ENCODE data around the gene C1QTNF6. TPM values are rescaled to one million over a fixed set of nuclear protein-coding genes. Genes with fewer than 3 reads are reported as not detected.

C1QTNF6 gene
- total RNA-seq, 1 donor = 4.6 TPM

DNA sequence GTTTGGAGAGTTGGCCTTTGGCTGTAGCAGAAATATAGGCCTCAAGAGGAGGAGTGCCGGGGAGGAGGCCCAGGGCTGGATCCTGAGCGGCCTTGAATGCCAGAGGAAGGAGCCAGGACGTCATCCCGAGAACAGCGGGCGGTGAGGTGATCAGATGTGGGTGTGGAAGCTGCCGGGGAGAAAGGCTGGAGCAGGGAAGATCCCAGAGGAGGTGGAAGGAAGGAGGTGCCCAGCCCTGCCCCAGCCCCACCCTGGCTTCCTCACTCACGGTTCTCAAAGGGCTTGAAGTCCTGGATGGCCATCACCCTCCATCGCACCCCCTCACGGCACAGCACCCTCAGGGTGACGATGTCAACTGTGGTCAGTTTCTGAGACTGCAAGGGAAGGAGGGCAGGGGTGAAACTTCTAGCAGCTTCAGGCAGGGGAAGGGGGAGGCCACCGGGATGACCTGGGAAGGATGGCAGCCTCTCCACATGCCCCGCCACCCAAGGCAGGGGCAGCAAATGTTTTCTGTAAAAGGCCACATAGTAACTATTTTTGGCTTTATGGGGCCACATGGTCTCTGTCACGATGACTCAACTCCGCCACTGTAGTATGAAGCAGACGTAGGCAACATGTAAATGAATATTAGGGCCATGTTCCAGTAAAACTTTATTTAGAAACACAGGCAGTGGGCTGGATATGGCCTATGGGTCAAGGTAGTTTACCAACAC lies 49.0 kb downstream of the C1QTNF6 start:
- no peak overlapping the region for H3K4me3 ChIP-seq (ENCODE audit: low read depth, low read length)
- DNase-seq (ENCODE audit: low read depth) = no peak
- TF ChIP-seq, protein P1, sequence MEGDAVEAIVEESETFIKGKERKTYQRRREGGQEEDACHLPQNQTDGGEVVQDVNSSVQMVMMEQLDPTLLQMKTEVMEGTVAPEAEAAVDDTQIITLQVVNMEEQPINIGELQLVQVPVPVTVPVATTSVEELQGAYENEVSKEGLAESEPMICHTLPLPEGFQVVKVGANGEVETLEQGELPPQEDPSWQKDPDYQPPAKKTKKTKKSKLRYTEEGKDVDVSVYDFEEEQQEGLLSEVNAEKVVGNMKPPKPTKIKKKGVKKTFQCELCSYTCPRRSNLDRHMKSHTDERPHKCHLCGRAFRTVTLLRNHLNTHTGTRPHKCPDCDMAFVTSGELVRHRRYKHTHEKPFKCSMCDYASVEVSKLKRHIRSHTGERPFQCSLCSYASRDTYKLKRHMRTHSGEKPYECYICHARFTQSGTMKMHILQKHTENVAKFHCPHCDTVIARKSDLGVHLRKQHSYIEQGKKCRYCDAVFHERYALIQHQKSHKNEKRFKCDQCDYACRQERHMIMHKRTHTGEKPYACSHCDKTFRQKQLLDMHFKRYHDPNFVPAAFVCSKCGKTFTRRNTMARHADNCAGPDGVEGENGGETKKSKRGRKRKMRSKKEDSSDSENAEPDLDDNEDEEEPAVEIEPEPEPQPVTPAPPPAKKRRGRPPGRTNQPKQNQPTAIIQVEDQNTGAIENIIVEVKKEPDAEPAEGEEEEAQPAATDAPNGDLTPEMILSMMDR (IDR thresholded peaks at IDR 0.05; ENCODE audit: insufficient read depth, low read length) = no peak

DNA sequence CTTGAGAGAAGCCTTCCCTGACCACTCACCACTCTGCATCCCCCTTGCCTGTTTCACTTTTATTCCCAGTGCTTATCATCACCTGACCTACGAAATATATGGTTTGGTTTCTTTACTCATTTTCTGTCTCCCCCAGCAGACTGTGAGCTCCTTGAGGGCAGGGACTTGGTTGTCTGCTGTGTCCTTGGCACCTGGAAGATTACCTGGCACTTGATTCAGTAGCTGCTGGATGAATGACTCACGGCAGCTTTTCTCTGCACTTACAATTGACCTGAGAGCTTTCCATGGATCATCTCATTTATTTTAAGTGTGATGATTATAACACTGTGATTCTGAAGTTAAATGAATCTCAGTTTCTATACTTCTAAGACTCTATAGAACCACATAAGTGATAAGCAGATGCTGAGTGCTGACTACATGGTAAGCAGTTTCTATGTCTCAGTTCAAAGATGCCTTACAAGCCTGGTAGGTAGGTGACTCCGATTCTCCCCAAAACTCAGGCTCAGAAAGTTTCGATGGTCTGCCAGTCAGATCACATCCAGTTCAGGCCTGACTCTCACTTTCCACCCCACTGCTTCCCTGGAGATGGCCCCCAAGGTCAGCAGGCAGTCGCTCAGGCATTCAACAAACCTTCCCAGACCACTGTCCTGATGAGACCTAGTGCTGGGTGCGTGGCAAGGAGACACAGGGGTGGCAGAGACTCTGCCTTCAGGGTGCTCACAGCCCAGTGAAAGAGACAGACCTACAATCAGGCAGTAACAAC lies 50.0 kb downstream of the C1QTNF6 start:
- H3K4me3 ChIP-seq (ENCODE audit: low read depth, low read length) = no peak overlapping the region
- DNase-seq (ENCODE audit: low read depth) = no peak
- TF ChIP-seq, protein P1 (IDR thresholded peaks at IDR 0.05; ENCODE audit: insufficient read depth, low read length) = no peak

DNA sequence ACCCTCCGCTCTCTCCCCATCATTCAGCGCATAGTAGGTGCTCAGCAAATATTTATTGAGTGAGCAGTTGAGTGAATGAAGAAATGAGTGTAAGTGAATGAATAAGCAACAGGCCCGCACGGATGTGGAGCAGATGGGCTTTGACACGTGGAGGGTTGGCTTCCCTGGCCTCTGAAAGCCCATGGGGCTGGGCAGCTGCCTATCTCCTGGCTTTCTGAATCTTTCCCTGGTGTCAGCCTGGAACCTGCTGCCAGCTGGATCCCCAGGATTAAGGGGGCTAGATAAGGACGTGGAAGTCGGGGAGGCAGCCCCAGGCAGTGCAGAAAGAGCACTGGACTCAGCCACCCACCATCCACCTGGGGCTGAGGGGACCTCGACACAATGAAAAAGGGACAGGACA lies 50.9 kb downstream of the C1QTNF6 start:
- no peak for DNase-seq (ENCODE audit: low read depth)
- no peak overlapping the region for H3K4me3 ChIP-seq (ENCODE audit: low read depth, low read length)
- TF ChIP-seq, protein P1 (IDR thresholded peaks at IDR 0.05; ENCODE audit: insufficient read depth, low read length) = no peak

DNA sequence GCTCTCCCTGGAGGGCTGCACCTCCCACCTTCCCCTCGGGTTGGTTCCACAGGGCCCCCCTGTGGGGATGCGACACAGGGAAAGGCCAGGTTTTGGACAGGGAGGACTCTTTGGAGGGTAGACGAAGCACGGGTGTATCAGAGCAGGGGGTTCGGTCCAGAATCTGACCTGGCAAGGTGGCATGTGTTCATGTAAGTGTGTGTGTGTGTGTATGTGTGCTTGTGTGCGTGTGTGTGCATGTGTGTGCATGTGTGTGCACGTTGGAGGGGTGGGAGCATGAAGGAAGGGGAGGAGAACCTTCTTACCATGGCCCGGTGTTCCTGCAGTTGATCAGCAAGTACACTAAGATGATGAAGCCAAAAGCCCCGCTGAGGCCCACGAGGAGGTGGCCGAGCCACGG lies 53.0 kb downstream of the C1QTNF6 start:
- H3K4me3 ChIP-seq (ENCODE audit: low read depth, low read length) = no peak overlapping the region
- DNase-seq (ENCODE audit: low read depth) = no peak
- TF ChIP-seq, protein P1 (IDR thresholded peaks at IDR 0.05; ENCODE audit: insufficient read depth, low read length) = no peak

DNA sequence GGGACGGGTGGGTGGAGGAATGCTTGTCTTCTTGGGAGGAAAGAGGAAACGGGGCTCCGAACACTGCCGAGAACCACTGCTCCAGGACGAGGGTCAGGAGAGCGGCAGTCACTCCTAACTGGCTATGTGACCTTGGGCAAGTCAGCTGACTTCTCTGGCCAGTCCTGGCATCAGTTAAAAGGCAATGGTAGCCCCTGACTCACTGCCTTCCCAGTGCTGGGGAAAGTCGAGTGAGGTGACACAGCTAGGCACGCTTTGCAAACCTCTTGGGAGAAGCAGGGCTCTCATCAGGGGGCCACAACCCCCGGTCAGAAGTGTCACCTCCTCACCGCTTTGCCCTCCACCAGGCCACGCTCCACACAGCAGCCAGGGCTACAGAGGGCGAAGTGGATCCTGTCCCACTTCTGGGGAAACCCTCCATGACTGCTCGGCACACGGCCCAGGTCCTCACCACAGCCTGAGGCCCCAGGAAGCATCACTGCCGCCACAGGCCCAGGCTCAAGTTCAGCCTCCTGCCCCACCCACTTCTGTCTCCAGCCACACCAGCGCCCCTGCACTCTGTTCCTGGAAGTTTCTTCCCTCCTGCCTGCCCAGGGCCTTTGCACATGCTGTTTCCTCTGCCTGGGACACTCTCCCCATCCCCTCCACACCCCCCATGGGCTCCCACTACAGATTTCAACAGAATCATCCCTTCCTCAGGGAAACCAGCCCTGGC lies 54.6 kb downstream of the C1QTNF6 start:
- TF ChIP-seq, protein P1 (IDR thresholded peaks at IDR 0.05; ENCODE audit: insufficient read depth, low read length) = no peak
- no peak overlapping the region for H3K4me3 ChIP-seq (ENCODE audit: low read depth, low read length)
- DNase-seq (ENCODE audit: low read depth) = no peak

DNA sequence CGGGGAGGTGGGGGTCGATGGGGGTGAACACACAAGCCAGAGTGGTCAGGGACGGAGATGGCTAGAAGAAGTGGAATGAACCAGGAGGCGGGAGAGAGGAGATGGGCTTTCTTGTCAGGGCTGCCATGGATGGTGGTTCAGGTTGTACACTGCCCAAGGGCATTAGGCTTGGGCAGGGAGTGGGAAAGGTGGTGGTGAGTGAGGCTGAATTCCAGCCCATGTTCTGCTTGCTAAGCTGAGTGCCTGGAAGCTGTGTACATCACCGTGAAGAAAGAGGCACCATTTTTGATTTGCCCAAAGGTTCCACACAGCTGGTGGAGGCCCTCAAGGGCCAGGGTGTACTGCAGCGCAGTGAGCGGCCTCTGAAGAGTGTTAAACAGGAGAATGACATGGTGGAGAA lies 55.3 kb downstream of the C1QTNF6 start:
- no peak for DNase-seq (ENCODE audit: low read depth)
- TF ChIP-seq, protein P1 (IDR thresholded peaks at IDR 0.05; ENCODE audit: insufficient read depth, low read length) = no peak
- no peak overlapping the region for H3K4me3 ChIP-seq (ENCODE audit: low read depth, low read length)

Small RNA genes within 50 kb of the gene (small RNA-seq; reads per million reads assigned to genes)
- gene Z82188.1 = not detected

Other genes with a start within 250 kb of the C1QTNF6 start
- gene TST, start 168.8 kb downstream of the C1QTNF6 start, total RNA-seq (ENCODE audit: low replicate concordance) = 13.7 and 17.1 TPM in 2 replicates
- gene MPST, start 168.5 kb downstream of the C1QTNF6 start, total RNA-seq (ENCODE audit: low replicate concordance) = 31.9 and 48.9 TPM in 2 replicates
- gene KCTD17, start 136.5 kb downstream of the C1QTNF6 start, total RNA-seq (ENCODE audit: low replicate concordance) = 25.2 and 25.6 TPM in 2 replicates
- not detected in 2 replicates for gene TMPRSS6, start 78.5 kb downstream of the C1QTNF6 start, total RNA-seq (ENCODE audit: low replicate concordance)
- gene IL2RB, start 38.3 kb downstream of the C1QTNF6 start, total RNA-seq (ENCODE audit: low replicate concordance) = under 0.01 TPM in 1 of 2 replicates, not detected in the other
- 0.41 TPM in 1 of 2 replicates, not detected in the other for gene SSTR3, start 24.2 kb upstream of the C1QTNF6 start, total RNA-seq (ENCODE audit: low replicate concordance)
- 5.6 and 14.4 TPM in 2 replicates for gene RAC2, start 56.0 kb upstream of the C1QTNF6 start, total RNA-seq (ENCODE audit: low replicate concordance)
- 0.25 and 0.72 TPM in 2 replicates for gene CYTH4, start 94.3 kb upstream of the C1QTNF6 start, total RNA-seq (ENCODE audit: low replicate concordance)
- gene ELFN2, start 239.2 kb upstream of the C1QTNF6 start, total RNA-seq (ENCODE audit: low replicate concordance) = 0.18 and 0.33 TPM in 2 replicates